Ovary (tissue), 9 donors: ENCODE measurements around the gene ASPHD2. TPM values are rescaled to one million over a fixed set of nuclear protein-coding genes. Genes with fewer than 3 reads are reported as not detected.

Experiments used
- DNase-seq, 5 donors: peaks; one replicate each; pipeline ENCODE4 v3.0.0-alpha.2; 2019 to 2020
- H3K27ac ChIP-seq, 2 donors: fragments of 200-600 bp; one replicate each; pipeline versions ENCODE4 v1.5.1 to v1.8.0; 2019 to 2022
- H3K27me3 ChIP-seq: fragments of 200-600 bp; one replicate; pipeline ENCODE4 v1.8.0; 2022
- H3K36me3 ChIP-seq: fragments of 200-600 bp; sonication (generic); one replicate; pipeline ENCODE4 v1.5.1; 2019
- H3K4me1 ChIP-seq: one replicate; pipeline ENCODE4 v1.8.1; 2013; ENCODE audit warnings: mild to moderate bottlenecking, moderate library complexity; ENCODE audit not compliant: insufficient read depth
- H3K4me3 ChIP-seq: fragments of 200-600 bp; sonication (generic); one replicate; pipeline ENCODE4 v1.5.1; 2017
- H3K9me3 ChIP-seq, 2 donors: fragments of 200-600 bp in 1 of 2; sonication (generic) in 1 of 2; one replicate each; pipeline versions ENCODE4 v1.5.1 to v1.8.1; 2013 to 2019; ENCODE audit warnings: mild to moderate bottlenecking in 1 of 2, moderate library complexity in 1 of 2
- EP300 ChIP-seq: sonication (generic); formaldehyde crosslinking; IDR thresholded peaks from one replicate; pipeline ENCODE4 v1.6.1; 2017; ENCODE audit warnings: antibody characterized with exemption
- POLR2A ChIP-seq: fragments of 450-650 bp; IDR thresholded peaks from one replicate; pipeline ENCODE4 v1.6.1; 2017; ENCODE audit warnings: antibody characterized with exemption, mild to moderate bottlenecking, moderate library complexity
- WGBS, 3 donors: extraction: QIAGEN DNeasy Blood & Tissue Kit in 1 of 3; methylation state at CpG; one replicate each; pipeline versions ENCODE4 v1.1.5 to v1.1.7; 2013 to 2017; 5-methylcytosine and 5-hydroxymethylcytosine counted together
- intact Hi-C, 4 donors: fragments of 100-400 bp; cut with DNase I; formaldehyde crosslinking; loops; one replicate each; pipeline versions ENCODE4 v1.11.0 to v1.15.1; 2022 to 2023
- polyA plus RNA-seq, 2 donors: library from polyadenylated mRNA; stranded (reverse); fragments of 200-250 nt in 1 of 2; fragments of 350-450 nt in 1 of 2; fragmentation: Illumina TruSeq in 1 of 2; extraction: RNeasy Lipid Tissue Mini Kit (QIAGEN cat#74804) in 1 of 2; gene quantifications; one replicate each; pipeline ENCODE4 v1.2.3, GENCODE V29; 2013 to 2014
- total RNA-seq, 7 donors: library from RNA; depleted of rRNA in 2 of 7; stranded (reverse); fragments of >200 nt in 2 of 7; fragmentation: NEBNext Ultra II Directional in 3 of 7; extraction: Animal tissue kit (Norgen Biotek cat#: 25700) in 3 of 7; gene quantifications; one replicate each; pipeline versions ENCODE4 v1.1.0 to v1.2.4, GENCODE V29; 2016 to 2023
- TF ChIP-seq, protein P1 (sequence below), 3 donors: fragments of 450-650 bp in 2 of 3; fragments of 200-600 bp in 1 of 3; IDR thresholded peaks; one replicate each; pipeline versions ENCODE4 v1.5.1 to v1.8.0; 2016 to 2022; ENCODE audit warnings: antibody characterized with exemption in 3 of 3, mild to moderate bottlenecking in 1 of 3
- donor health status: DM: no; HTN: no; CAD: no; lungs with moderate emphysema.
- donor health status: DM: no; HTN: no; CAD: no.
- donor health status: Bipolar disorder and iron deficiency.
- donor health status: DM: yes; HTN: yes; CAD: no.
- donor health status: DM: no; HTN: no; CAD: no.
- donor health status: DM: yes; HTN: yes; CAD: no.

The ASPHD2 gene
- total and polyA plus RNA-seq, 9 donors: 0.28 to 1.4 (median 0.52) TPM

DNA sequence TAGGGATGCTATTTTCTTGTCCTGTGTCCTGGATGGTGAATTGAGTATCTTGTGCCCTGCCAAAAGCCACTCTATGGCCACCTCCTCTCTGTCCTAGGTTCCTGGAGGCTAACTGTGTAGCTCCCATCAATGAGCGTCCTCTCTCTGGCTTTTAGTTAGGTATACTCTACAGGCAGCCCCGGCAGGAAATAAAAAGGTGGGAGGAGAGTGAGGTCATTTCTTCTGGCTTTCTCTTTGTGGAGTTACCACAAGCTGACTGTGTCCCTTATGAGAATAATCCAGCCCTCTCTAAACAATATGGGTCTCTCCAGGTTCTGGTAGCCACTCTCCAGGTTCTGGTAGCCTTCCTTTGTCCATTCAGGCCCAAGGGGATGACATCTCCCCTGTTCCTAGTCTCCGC lies 11.7 kb upstream of the ASPHD2 start:
- H3K27ac ChIP-seq: no peak overlapping the region
- H3K9me3 ChIP-seq: no peaks in the 10 kb centered on the region
- no peak overlapping the region for H3K4me3 ChIP-seq
- TF ChIP-seq POLR2A (no peak), EP300 (no peak)
- no peaks in the 10 kb centered on the region for H3K36me3 ChIP-seq
- no peaks in the 10 kb centered on the region for H3K27me3 ChIP-seq
- H3K4me1 ChIP-seq: no peaks in the 10 kb centered on the region
- intact Hi-C loops: no loop called here
- DNase-seq: no peak
- 58 to 71% (median 64%) methylated on average over 3 of the region's 3 CpGs for WGBS, 3 donors

DNA sequence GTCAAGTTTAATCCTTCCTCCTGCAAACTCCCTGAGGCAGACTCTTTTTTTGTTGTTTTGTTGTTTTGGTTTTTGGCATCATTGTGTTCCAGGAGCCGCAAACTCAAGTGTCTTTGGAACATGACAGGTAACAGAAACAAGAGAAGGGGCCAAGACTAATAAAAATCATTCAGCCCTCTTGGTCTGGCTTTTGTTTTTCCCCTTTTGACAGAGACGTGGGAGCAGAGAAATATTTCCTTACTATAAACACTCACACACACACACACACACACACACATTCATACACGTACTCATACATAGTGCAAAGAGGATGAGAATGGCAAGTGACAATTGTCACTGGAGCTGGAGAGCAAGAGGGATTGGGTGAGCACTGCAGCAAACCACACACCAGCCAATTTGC lies 10.4 kb upstream of the ASPHD2 start:
- no peaks in the 10 kb centered on the region for H3K27me3 ChIP-seq
- TF ChIP-seq EP300 (no peak), POLR2A (no peak)
- TF ChIP-seq, protein P1, sequence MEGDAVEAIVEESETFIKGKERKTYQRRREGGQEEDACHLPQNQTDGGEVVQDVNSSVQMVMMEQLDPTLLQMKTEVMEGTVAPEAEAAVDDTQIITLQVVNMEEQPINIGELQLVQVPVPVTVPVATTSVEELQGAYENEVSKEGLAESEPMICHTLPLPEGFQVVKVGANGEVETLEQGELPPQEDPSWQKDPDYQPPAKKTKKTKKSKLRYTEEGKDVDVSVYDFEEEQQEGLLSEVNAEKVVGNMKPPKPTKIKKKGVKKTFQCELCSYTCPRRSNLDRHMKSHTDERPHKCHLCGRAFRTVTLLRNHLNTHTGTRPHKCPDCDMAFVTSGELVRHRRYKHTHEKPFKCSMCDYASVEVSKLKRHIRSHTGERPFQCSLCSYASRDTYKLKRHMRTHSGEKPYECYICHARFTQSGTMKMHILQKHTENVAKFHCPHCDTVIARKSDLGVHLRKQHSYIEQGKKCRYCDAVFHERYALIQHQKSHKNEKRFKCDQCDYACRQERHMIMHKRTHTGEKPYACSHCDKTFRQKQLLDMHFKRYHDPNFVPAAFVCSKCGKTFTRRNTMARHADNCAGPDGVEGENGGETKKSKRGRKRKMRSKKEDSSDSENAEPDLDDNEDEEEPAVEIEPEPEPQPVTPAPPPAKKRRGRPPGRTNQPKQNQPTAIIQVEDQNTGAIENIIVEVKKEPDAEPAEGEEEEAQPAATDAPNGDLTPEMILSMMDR (IDR thresholded peaks at IDR 0.05): no peak
- 25 to 36% (median 31%) methylated on average over 3 of the region's 3 CpGs for WGBS, 3 donors
- no peak for DNase-seq
- no peaks in the 10 kb centered on the region for H3K36me3 ChIP-seq
- no peaks in the 10 kb centered on the region for H3K4me1 ChIP-seq
- no peak overlapping the region for H3K27ac ChIP-seq
- H3K9me3 ChIP-seq: peaks cover 0 to 3% of the 10 kb centered on the region in 2 donors
- no peak overlapping the region for H3K4me3 ChIP-seq
- intact Hi-C loops: no loop called here

DNA sequence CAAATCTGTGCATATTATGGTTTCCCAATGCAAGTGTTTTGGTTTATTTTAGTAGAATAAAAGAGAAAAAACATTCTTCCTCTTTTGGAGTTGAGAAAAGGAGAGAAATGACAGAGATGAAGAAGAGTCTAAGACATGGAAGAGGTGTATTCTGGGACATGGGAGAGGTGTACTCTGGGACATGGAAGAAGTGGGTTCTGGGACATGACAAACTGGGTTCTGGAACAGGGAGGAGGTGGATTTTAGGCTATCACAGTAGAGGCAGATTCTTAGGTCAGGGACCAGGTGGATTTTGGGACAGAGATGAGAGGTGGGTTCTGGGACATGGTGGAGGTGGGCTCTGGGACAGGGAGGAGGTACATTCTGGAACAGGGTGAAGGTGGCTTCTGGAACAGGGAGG lies 2.1 kb upstream of the ASPHD2 start:
- Histone ChIP-seq H3K27ac (no peak overlapping the region), H3K9me3 (peaks cover 0 to 3% of the 10 kb centered on the region in 2 donors), H3K4me3 (no peak overlapping the region), H3K4me1 (peaks cover 8% of the 10 kb centered on the region), H3K27me3 (no peaks in the 10 kb centered on the region), H3K36me3 (no peaks in the 10 kb centered on the region)
- DNase-seq: no peak
- intact Hi-C loops: no loop called here
- TF ChIP-seq POLR2A (no peak), EP300 (no peak)
- TF ChIP-seq, protein P1 (IDR thresholded peaks at IDR 0.05): no peak

DNA sequence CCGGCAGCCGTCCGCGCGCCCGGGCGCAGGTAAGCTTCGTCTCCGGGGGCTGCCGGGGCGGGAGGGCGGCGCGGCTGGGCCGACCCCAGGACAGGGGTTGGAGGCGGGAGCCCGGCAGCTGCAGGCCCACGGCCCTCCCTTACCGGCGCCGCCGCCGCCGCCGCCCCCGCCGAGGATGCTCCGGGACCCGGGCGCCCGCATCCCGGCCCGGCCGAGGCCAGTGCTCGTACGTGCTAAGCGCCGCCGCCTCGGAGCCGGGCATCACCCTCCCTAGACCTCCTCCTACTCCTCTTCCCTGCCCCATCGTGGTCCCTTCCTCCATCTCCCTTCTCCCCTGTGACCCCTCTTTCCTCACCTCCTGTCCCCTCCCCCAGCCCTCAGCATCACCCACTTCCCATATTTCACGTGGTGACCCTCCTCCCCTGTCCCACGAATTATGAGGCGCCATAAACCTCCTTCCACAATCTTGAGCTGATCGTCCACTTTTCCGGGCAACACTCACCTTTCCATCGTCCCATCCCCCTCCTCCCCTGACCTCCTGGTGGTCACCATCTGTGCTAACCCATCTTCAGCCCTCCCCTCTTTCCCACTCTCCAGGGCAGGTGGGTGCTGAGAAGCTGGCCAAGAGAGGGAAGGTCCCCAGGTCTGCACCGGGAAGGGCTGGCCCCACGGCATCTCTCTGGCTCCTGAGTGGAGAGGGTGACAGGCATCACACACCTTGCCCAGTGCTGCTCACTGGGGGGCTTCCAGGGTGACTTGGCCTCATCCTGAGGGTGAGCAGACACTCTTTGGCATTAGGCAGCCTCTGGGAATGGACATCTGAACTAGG lies 612 bp downstream of the ASPHD2 start:
- Histone ChIP-seq H3K36me3 (no peaks in the 10 kb centered on the region), H3K9me3 (no peaks in the 10 kb centered on the region), H3K27ac (no peak overlapping the region), H3K4me3 (peak overlapping the region; percentile 38), H3K27me3 (no peaks in the 10 kb centered on the region), H3K4me1 (peaks cover 8% of the 10 kb centered on the region)
- no peak for TF ChIP-seq EP300
- no peak for TF ChIP-seq POLR2A
- TF ChIP-seq, protein P1 (IDR thresholded peaks at IDR 0.05): no peak
- DNase-seq: no peak
- 5 to 9% (median 7%) methylated on average over 34 to 50 of the region's 50 CpGs for WGBS, 3 donors
- intact Hi-C loops: no loop called here

DNA sequence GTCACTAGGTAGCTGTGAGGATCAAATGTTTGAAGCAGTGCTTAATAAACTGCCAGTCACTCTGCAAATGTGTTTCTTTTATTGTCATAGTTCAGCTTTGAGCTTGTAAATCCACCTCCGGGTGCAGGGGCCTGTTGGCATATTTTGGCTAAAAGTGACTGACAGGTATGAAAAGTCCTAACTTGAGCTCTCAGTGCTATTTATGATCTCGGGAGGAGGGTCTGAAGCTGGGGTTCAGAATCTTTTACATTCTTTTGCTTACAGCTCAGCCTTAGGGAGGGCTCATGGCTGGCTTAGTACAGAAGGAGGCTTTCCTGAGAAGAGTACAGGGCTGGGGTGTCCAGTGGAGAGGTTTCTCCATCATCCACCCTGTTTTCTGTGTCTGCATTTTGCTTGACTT lies 1.5 kb downstream of the ASPHD2 start:
- WGBS, 3 donors: 78 to 85% (median 82%) methylated on average over 2 of the region's 2 CpGs
- Histone ChIP-seq H3K4me1 (peaks cover 8% of the 10 kb centered on the region), H3K27ac (no peak overlapping the region), H3K36me3 (no peaks in the 10 kb centered on the region), H3K27me3 (no peaks in the 10 kb centered on the region), H3K9me3 (no peaks in the 10 kb centered on the region), H3K4me3 (no peak overlapping the region)
- DNase-seq: no peak
- TF ChIP-seq, protein P1 (IDR thresholded peaks at IDR 0.05): no peak
- TF ChIP-seq POLR2A (no peak), EP300 (no peak)
- intact Hi-C loops: no loop called here
